22Rv1 (cell line): ENCODE measurements around the gene ZIC4.

Experiments
- CTCF ChIP-seq: fragments of 450-650 bp; IDR thresholded peaks from 2 replicates; pipeline ENCODE4 v1.5.1; 2017; ENCODE audit warnings: mild to moderate bottlenecking
- ZFX ChIP-seq: fragments of 450-650 bp; IDR thresholded peaks from 2 replicates; pipeline ENCODE4 v1.6.1; 2017; ENCODE audit warnings: antibody characterized with exemption, borderline replicate concordance

- TF ChIP-seq CTCF = no peak
- TF ChIP-seq ZFX = no peak
Measured at GRCh38 chr3:147421184-147421912, 15.0 kb upstream of the ZIC4 start.
